Fibroblast of the aortic adventitia (primary cell): ENCODE measurements around the gene PUS1. TPM values are rescaled to one million over a fixed set of nuclear protein-coding genes. Genes with fewer than 3 reads are reported as not detected.
"Not testable (repeated sequence)": the region's sequence is repeated elsewhere in the genome, so short reads cannot be mapped to it uniquely, and the experiment has no call there.

Experiments used
- DNase-seq: peaks from one replicate; pipeline ENCODE4 v3.0.0-alpha.2; 2010; ENCODE audit warnings: low read depth
- H3K4me3 ChIP-seq: 2 replicates; pipeline ENCODE4 v1.5.1; 2011; ENCODE audit warnings: low read depth, mild to moderate bottlenecking, control low read depth, low read length, moderate library complexity
- total RNA-seq: library from RNA; depleted of rRNA; stranded (reverse); fragments of >200 nt; gene quantifications from 2 replicates; pipeline ENCODE4 v1.2.3, GENCODE V29; 2012; ENCODE audit warnings: low replicate concordance
- TF ChIP-seq, protein P1 (sequence below): IDR thresholded peaks from 2 replicates; pipeline ENCODE4 v1.5.1; 2011; ENCODE audit warnings: mild to moderate bottlenecking, low read length, control low read depth, inconsistent platforms; ENCODE audit not compliant: insufficient read depth

The PUS1 gene
- total RNA-seq, 1 donor, result 9.3 TPM

- TF ChIP-seq, protein P1, sequence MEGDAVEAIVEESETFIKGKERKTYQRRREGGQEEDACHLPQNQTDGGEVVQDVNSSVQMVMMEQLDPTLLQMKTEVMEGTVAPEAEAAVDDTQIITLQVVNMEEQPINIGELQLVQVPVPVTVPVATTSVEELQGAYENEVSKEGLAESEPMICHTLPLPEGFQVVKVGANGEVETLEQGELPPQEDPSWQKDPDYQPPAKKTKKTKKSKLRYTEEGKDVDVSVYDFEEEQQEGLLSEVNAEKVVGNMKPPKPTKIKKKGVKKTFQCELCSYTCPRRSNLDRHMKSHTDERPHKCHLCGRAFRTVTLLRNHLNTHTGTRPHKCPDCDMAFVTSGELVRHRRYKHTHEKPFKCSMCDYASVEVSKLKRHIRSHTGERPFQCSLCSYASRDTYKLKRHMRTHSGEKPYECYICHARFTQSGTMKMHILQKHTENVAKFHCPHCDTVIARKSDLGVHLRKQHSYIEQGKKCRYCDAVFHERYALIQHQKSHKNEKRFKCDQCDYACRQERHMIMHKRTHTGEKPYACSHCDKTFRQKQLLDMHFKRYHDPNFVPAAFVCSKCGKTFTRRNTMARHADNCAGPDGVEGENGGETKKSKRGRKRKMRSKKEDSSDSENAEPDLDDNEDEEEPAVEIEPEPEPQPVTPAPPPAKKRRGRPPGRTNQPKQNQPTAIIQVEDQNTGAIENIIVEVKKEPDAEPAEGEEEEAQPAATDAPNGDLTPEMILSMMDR, result no peak
- no peak overlapping the region for H3K4me3 ChIP-seq
- no peak for DNase-seq
Observed at GRCh38 chr12:131984334-131984733, 55.3 kb downstream of the PUS1 start.

DNA sequence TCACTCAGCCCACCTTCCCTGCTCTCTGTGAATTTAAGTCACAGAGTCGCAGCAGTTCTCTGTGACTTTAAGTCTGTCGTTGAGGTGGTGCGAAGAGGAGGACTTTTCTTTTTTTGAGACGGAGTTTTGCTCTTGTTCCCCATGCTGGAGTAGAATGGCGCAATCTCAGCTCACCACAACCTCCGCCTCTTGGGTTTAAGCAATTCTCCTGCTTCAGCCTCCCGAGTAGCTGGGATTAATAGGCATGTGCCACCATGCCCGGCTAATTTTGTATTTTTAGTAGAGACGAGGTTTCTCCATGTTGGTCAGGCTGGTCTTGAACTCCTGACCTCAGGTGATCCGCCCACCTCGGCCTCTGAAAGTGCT lies 56.4 kb downstream of the PUS1 start:
- DNase-seq, H3K4me3 ChIP-seq: not testable (repeated sequence)

DNA sequence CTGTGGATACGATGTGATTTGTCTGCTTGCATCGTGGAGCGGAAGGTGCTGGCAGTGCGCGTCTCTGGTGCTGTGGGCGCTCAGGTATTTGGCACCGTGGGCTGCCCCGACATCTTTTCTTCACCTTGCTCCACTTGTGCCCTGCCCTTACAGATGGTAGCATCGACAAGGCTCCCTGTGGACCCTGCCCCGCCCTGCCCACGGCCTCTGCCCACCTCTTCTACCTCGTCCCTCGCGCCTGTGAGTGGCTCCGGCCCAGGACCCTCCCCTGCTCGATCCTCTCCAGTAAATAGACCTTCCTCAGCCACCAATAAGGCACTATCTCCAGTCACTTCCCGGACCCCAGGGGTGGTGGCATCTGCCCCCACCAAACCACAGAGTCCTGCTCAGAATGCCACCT lies 57.3 kb downstream of the PUS1 start:
- DNase-seq, result no peak
- no peak overlapping the region for H3K4me3 ChIP-seq
- TF ChIP-seq, protein P1, result no peak

- no peak for DNase-seq
- TF ChIP-seq, protein P1, result no peak
- H3K4me3 ChIP-seq, result no peak overlapping the region
Observed at GRCh38 chr12:131986910-131987309, 57.8 kb downstream of the PUS1 start.

DNA sequence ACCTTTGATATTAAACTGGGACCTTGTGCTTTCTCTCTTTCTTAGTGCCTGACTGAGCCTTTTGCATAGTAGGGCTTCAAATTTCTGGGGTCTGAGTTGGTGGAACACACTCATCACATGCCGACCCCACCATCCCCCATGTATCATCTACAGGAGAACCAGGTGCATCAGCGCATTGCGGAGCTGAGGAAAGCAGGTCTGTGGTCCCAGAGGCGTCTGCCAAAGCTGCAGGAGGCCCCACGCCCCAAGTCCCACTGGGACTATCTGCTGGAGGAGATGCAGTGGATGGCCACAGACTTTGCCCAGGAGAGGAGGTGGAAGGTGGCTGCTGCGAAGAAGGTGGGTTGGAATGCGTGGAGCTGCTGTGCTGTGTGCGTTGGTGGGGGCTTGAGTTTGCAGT lies 58.5 kb downstream of the PUS1 start:
- no peak for DNase-seq
- TF ChIP-seq, protein P1, result no peak
- no peak overlapping the region for H3K4me3 ChIP-seq

DNA sequence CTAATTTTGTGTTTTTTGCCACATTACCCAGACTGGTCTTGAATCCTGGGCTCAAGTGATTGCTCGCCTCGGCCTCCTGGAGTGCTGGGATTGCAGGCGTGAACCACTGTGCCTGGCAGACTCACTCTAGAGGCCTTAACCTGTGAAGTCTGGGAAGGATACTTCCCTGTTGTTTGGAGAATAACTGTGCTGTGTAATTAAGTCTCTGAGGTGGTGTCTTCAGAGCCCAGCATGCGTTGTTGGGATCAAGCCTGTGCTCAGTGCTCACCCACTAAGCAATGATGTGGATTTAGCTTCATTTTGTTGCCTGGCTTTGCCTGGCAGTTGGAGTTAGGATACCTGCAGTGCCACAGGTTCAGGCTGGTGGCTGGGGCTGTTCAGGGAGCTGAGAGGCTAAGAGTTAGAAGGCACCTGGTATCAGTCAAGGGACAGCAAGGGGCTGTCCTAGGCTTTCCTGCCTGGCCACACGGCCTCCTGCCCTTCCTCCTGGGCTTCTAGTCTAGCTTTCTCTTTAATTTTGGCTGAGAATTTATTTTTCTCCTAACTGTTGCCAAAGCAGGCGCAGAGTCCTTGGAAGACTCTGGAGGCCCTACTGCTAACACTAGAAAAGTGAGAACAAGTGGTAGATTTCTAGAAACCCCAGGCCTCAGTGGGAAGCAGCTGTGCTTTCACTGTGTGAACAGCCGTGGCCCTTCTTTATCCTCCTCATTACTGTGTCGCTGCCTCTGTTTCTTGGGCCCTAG lies 59.1 kb downstream of the PUS1 start:
- no peak for DNase-seq
- no peak overlapping the region for H3K4me3 ChIP-seq
- TF ChIP-seq, protein P1, result no peak

DNA sequence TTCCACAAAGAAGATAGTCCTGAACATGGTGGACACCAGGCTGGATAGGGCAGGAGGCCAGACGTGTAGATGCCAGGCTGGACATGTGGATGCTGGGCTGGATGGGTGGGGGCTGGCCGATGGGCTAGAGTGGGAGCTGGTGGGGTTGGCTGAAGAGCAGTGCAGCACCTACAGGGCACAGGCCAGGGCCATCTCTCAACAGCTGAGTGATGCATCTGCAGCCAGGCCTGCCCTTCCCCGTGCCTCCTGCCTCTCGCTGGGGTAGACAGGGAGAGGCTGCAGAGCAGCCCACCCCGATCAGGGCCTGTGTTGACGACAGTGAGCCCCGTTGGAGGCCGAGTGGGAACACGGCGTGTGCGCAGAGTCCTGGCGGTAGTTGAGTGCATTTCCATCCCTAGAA lies 59.9 kb downstream of the PUS1 start:
- no peak overlapping the region for H3K4me3 ChIP-seq
- no peak for DNase-seq
- TF ChIP-seq, protein P1, result no peak
